Ecto neural progenitor cell (in vitro differentiated cells): Measurements from ENCODE around the gene MGAM2.

ENCODE experiments used
- DNase-seq: peaks from one replicate; pipeline ENCODE4 v3.0.0-alpha.2; 2018; ENCODE audit warnings: low spot score

MGAM2 gene

GRCh38 chr7:142123184-142123583 is 11.7 kb downstream of the MGAM2 start:
- no peak for DNase-seq

GRCh38 chr7:142125256-142125955 is 13.9 kb downstream of the MGAM2 start:
- DNase-seq = no peak

GRCh38 chr7:142130267-142130666 is 18.7 kb downstream of the MGAM2 start:
- DNase-seq = no peak

- no peak for DNase-seq
Observed at GRCh38 chr7:142131439-142132185, 20.1 kb downstream of the MGAM2 start.

- DNase-seq = no peak
Observed at GRCh38 chr7:142133731-142134148, 22.2 kb downstream of the MGAM2 start.

- DNase-seq = no peak
Observed at GRCh38 chr7:142134909-142135308, 23.4 kb downstream of the MGAM2 start.

- DNase-seq = no peak
Observed at GRCh38 chr7:142138996-142139395, 27.5 kb downstream of the MGAM2 start.

- no peak for DNase-seq
Observed at GRCh38 chr7:142139597-142140400, 28.3 kb downstream of the MGAM2 start.

GRCh38 chr7:142140401-142140959 is 29.0 kb downstream of the MGAM2 start:
- DNase-seq = no peak

GRCh38 chr7:142142702-142143101 is 31.2 kb downstream of the MGAM2 start:
- no peak for DNase-seq

- no peak for DNase-seq
Observed at GRCh38 chr7:142146124-142146523, 34.6 kb downstream of the MGAM2 start.

- no peak for DNase-seq
Observed at GRCh38 chr7:142150356-142150755, 38.8 kb downstream of the MGAM2 start.

- no peak for DNase-seq
Observed at GRCh38 chr7:142150869-142151268, 39.4 kb downstream of the MGAM2 start.

GRCh38 chr7:142152076-142152475 is 40.6 kb downstream of the MGAM2 start:
- DNase-seq = no peak

GRCh38 chr7:142153400-142153799 is 41.9 kb downstream of the MGAM2 start:
- DNase-seq = no peak

- DNase-seq = no peak
Observed at GRCh38 chr7:142158736-142159496, 47.4 kb downstream of the MGAM2 start.

- DNase-seq = no peak
Observed at GRCh38 chr7:142161921-142162320, 50.4 kb downstream of the MGAM2 start.

- no peak for DNase-seq
Observed at GRCh38 chr7:142168746-142169145, 57.2 kb downstream of the MGAM2 start.

GRCh38 chr7:142172932-142173331 is 61.4 kb downstream of the MGAM2 start:
- no peak for DNase-seq

GRCh38 chr7:142174441-142174840 is 62.9 kb downstream of the MGAM2 start:
- DNase-seq = no peak

- DNase-seq = no peak
Observed at GRCh38 chr7:142175594-142175993, 64.1 kb downstream of the MGAM2 start.

GRCh38 chr7:142176901-142177300 is 65.4 kb downstream of the MGAM2 start:
- DNase-seq = no peak
